ENCODE results near the gene MED27. TPM values are rescaled to one million over a fixed set of nuclear protein-coding genes. Genes with fewer than 3 reads are reported as not detected.
"Not testable (repeated sequence)": the region's sequence is repeated elsewhere in the genome, so short reads cannot be mapped to it uniquely, and the experiment has no call there.

The MED27 gene
- total RNA-seq, 2 experiments from 2014 or later: 22.6 to 23.4 TPM

DNA sequence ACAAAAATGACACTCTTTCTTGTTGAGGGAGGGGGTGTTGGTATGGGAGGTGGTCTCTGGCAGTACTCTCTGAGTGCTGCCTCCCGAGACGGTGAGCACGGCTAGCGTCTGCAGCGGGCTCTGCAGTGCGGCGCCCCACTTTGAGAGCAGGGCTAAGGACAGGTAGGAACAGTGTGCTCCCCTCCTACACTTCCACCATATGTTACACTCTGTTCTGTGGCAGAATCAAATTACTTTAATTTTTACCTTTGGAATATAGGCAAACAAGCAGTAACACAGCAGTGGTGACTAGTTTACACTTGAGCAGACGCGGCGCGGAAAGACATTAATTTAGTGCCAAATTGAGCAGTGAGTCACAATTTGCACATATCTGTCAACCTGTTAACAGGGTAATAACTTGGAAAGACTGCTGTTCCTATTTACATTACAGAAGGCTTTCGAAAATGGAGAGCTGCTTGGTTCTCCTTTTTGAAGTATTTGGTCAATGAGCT lies 136.3 kb downstream of the MED27 start:
- H3K9me3 Mint-ChIP-seq: no peaks in the 10 kb centered on the region
- H3K27me3 Mint-ChIP-seq: no peaks in the 10 kb centered on the region
- no peaks in the 10 kb centered on the region for H3K4me1 Mint-ChIP-seq
- no peak overlapping the region for H3K4me3 Mint-ChIP-seq
- no peak for DNase-seq
- CTCF ChIA-PET: no interaction called here
- POLR2A ChIA-PET: no interaction called here
- no peak overlapping the region for H3K27ac Mint-ChIP-seq
- H3K36me3 Mint-ChIP-seq (ENCODE audit: low read depth): peaks cover 4% of the 10 kb centered on the region

DNA sequence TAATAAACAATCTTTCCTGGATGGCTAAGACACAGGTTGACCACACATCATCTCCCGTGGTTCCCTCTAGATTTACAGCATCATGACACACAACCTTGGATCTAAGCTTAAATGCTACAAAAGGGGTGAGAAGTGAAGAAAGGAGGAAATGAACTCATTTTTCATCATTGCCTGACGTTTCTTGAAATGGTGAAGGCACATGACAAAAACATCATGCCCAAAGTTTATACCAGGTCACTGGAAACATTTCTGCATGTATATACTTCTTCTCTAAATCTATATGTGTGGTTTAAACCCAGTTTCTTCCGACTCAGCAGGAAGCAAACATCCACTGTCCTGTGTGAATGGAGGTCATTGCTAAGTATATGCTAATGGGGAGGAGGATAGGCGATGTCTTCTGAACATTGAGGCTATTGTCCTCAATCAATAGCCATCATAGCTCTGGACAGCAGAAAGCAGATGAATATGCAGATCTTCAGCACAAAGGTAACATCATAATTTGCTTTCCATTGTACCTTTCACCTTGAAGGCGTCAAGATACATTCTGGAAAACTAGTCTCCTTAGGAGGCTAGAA lies 137.4 kb downstream of the MED27 start:
- Mint-ChIP-seq H3K4me1 (no peaks in the 10 kb centered on the region), H3K4me3 (no peak overlapping the region), H3K27ac (no peak overlapping the region), H3K9me3 (no peaks in the 10 kb centered on the region), H3K27me3 (no peaks in the 10 kb centered on the region), H3K36me3 (ENCODE audit: low read depth) (peaks cover 6% of the 10 kb centered on the region)
- ChIA-PET CTCF (no interaction called here), POLR2A (no interaction called here)
- no peak for DNase-seq

DNA sequence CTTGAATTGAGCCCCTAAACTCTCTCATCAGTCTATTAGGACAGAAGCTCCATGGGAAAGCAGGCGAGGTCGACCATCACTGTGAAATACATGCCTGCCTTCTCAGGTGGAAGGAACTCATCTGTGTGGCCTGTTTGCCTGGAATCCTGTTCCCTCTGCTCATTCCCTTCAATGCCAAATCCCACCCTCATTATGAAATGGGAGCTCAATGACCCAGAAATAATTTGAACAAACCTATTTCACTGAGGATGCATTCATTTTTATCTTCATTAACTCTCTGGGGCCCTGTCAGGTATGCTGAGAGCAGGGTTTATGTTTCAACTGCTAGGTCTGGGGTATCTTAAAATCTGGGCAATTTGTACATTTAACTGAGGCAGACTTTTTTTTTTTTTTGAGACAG lies 142.2 kb downstream of the MED27 start:
- peaks cover 3% of the 10 kb centered on the region for H3K36me3 Mint-ChIP-seq (ENCODE audit: low read depth)
- DNase-seq: no peak
- H3K4me3 Mint-ChIP-seq: no peak overlapping the region
- ChIA-PET POLR2A (no interaction called here), CTCF (no interaction called here)
- H3K4me1 Mint-ChIP-seq: no peaks in the 10 kb centered on the region
- no peaks in the 10 kb centered on the region for H3K9me3 Mint-ChIP-seq
- no peak overlapping the region for H3K27ac Mint-ChIP-seq
- no peaks in the 10 kb centered on the region for H3K27me3 Mint-ChIP-seq

DNA sequence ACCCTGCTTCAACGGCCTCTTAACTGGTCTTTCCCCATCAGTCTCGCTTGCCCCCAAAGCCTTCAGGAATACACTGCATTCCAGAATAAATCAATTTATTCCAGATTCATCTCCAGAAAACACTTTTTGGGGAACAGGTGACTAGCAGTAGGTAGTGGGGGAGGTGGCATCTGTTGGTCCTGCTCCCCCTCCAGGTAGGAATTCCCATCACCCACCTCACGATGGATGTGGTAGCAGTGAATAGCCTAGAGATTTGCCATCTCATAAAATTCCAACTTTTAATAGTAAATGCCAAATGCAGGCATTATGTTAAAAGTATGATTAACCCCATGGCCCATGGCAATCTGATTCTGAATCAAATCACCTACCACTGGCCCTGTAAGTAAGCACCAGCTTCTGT lies 142.7 kb downstream of the MED27 start:
- H3K27me3 Mint-ChIP-seq: no peaks in the 10 kb centered on the region
- CTCF ChIA-PET: no interaction called here
- no peaks in the 10 kb centered on the region for H3K9me3 Mint-ChIP-seq
- DNase-seq: no peak
- POLR2A ChIA-PET: no interaction called here
- H3K4me1 Mint-ChIP-seq: no peaks in the 10 kb centered on the region
- no peak overlapping the region for H3K4me3 Mint-ChIP-seq
- H3K36me3 Mint-ChIP-seq (ENCODE audit: low read depth): peaks cover 3% of the 10 kb centered on the region
- H3K27ac Mint-ChIP-seq: no peak overlapping the region

DNA sequence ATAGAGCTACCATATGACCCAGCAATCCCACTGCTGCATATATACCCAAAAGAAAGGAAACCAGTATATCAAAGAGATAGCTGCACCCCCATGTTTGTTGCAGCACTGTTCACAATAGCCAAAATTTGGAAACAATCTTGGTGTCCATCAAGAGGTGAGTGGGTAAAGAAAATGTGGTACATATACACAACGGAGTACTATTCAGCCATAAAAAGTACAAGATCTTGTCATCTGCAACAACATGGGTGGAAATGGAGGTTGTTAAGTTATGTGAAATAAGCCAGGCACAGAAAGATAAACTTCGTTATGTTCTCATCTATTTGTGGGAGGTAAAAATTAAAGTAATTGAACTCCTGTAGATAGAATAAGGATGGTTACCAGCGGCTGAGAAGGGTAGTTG lies 145.0 kb downstream of the MED27 start:
- DNase-seq: no peak
- peaks cover 3% of the 10 kb centered on the region for H3K36me3 Mint-ChIP-seq (ENCODE audit: low read depth)
- ChIA-PET CTCF (no interaction called here), POLR2A (no interaction called here)
- no peaks in the 10 kb centered on the region for H3K9me3 Mint-ChIP-seq
- no peak overlapping the region for H3K27ac Mint-ChIP-seq
- H3K4me1 Mint-ChIP-seq: no peaks in the 10 kb centered on the region
- no peak overlapping the region for H3K4me3 Mint-ChIP-seq
- no peaks in the 10 kb centered on the region for H3K27me3 Mint-ChIP-seq

DNA sequence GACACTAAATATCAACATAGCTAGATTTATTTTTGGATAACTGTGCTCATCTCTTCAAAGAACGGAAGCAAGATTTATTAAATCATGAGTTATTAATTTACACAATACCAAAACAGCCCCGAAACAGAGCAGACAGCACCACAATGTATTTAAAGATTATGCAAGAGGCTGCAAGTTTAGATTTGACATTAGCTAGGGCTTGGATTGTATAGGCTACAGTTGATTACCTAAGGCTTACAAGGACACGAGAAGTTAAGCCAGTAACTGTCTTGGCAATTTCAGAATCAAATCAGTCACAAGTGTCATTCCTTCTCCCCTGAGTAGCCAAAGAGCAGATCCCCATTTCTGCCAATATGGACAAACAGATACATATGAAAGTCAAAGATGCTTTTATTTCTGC lies 152.6 kb downstream of the MED27 start:
- Mint-ChIP-seq H3K4me3 (no peak overlapping the region), H3K27me3 (no peaks in the 10 kb centered on the region), H3K36me3 (ENCODE audit: low read depth) (no peaks in the 10 kb centered on the region), H3K4me1 (peaks cover 10% of the 10 kb centered on the region), H3K9me3 (no peaks in the 10 kb centered on the region), H3K27ac (no peak overlapping the region)
- POLR2A ChIA-PET: interaction anchor here (1.0 to 1.2 kb wide), 2 partner anchors 14 to 49 kb away, joined by 3 to 4 read pairs; no protein-coding TSS in a partner anchor
- DNase-seq: no peak
- CTCF ChIA-PET: no interaction called here

DNA sequence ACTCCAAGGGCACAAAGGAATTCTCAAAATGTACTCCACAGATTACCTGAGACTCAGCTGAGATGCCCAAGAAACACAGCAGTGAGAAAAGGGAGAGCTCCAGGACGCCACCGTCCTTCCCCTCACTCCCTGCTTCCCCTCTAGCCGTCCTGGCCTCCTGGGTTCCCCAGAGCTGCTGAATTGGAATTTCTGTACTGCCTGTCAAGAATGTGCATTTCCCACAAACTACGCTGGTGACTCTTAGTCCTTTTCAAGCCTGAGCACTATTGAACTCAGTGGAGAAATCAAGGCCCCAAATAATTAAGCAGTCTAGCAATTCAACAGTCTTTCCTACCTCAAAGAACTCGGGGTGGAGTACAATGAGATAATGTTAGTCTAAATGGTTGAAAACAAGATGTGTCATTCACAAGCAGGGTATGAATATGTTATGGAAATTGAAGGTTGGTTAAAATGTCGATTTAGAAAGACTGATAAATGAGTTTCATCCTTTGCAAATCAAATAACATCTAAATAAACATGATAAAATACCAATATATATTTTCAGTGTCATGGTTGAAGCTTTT lies 153.2 kb downstream of the MED27 start:
- ChIA-PET CTCF (no interaction called here), POLR2A (interaction anchor here (1.0 to 1.2 kb wide), 2 partner anchors 15 to 49 kb away, joined by 3 to 4 read pairs; no protein-coding TSS in a partner anchor)
- H3K9me3 Mint-ChIP-seq: no peaks in the 10 kb centered on the region
- H3K36me3 Mint-ChIP-seq (ENCODE audit: low read depth): no peaks in the 10 kb centered on the region
- DNase-seq: no peak
- H3K27me3 Mint-ChIP-seq: no peaks in the 10 kb centered on the region
- peaks cover 10% of the 10 kb centered on the region for H3K4me1 Mint-ChIP-seq
- H3K4me3 Mint-ChIP-seq: no peak overlapping the region
- H3K27ac Mint-ChIP-seq: no peak overlapping the region

DNA sequence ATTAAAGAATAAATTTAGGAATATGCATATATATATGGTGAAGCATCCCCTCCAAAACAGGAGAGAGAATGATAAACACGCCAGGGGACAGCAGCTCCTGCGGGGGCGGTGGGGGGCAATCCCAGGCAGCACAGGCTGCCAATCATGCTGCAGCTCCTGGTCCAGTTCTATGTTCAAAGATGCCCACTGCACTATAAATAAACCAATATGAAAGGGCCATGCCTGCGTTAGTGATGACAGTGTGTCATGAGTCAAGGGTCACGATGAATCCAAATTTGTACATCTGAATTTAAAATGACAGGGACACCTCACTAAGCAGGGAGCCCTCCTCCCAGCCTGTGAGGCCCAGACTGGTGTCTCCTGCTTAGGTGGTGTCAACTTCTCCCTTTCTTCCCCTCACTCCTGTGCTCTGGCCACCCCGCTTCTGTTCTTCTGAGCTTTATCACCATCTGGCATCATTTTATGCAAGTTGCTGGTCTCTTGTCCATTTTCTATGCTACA lies 153.9 kb downstream of the MED27 start:
- Mint-ChIP-seq H3K9me3 (no peaks in the 10 kb centered on the region), H3K27ac (no peak overlapping the region), H3K27me3 (no peaks in the 10 kb centered on the region), H3K4me1 (peaks cover 10% of the 10 kb centered on the region), H3K36me3 (ENCODE audit: low read depth) (no peaks in the 10 kb centered on the region), H3K4me3 (no peak overlapping the region)
- CTCF ChIA-PET: no interaction called here
- no peak for DNase-seq
- POLR2A ChIA-PET: no interaction called here

DNA sequence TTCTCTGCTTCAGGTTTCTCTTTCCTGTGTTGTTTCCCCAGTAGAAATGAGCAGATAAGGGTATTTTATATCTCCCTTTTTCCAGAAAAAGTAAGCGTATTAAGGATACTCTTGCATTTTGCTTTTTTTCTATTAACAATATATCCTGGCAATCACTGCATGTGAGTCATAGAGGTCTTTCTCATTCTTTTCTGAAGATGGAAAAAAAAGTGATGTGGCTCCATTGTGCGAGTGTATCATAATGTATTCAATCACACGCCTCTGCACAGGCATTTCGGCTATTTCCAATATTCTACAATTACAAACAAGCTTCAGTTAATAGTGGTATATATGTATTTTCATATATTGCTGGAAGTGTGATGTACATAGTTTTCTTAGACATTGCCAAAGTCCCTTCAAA lies 155.9 kb downstream of the MED27 start:
- Mint-ChIP-seq H3K4me1 (peaks cover 10% of the 10 kb centered on the region), H3K36me3 (ENCODE audit: low read depth) (no peaks in the 10 kb centered on the region), H3K27me3 (no peaks in the 10 kb centered on the region), H3K4me3 (no peak overlapping the region), H3K27ac (no peak overlapping the region), H3K9me3 (no peaks in the 10 kb centered on the region)
- DNase-seq: no peak
- POLR2A ChIA-PET: no interaction called here
- CTCF ChIA-PET: no interaction called here

DNA sequence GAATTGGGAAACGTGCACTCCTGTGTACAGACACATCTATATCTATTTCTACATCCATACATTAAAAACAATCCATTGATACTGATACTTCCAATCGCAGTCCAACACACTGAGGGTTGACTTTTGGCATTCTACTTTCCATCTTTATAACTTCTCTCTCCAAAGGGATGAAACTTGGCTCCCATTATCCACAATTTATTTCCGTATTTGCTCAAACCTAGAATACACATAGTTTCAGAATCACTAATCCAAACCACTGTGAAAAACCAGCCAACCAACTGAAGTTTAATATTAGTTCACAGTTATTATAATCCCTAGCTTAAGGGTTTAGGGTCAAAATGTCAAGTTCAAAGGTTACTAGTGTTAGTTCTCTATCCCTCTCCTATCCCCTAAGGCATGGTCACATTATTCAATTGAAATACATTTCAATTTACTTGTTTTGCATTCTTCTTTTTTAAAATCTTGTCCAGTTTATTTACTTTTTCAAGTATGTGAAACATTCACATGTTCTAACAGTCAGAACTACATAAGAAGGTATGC lies 156.5 kb downstream of the MED27 start:
- no peaks in the 10 kb centered on the region for H3K27me3 Mint-ChIP-seq
- H3K4me1 Mint-ChIP-seq: peaks cover 10% of the 10 kb centered on the region
- no peak overlapping the region for H3K27ac Mint-ChIP-seq
- H3K4me3 Mint-ChIP-seq: no peak overlapping the region
- ChIA-PET CTCF (no interaction called here), POLR2A (no interaction called here)
- no peak for DNase-seq
- H3K36me3 Mint-ChIP-seq (ENCODE audit: low read depth): no peaks in the 10 kb centered on the region
- no peaks in the 10 kb centered on the region for H3K9me3 Mint-ChIP-seq

DNA sequence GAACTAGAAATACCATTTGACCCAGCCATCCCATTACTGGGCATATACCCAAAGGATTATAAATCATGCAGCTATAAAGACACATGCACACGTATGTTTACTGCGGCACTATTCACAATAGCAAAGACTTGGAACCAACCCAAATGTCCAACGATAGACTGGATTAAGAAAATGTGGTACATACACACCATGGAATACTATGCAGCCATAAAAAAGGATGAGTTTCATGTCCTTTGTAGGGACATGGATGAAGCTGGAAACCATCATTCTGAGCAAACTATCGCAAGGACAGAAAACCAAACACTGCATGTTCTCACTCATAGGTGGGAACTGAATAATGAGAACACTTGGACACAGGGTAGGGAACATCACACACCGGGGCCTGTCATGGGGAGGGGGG lies 158.0 kb downstream of the MED27 start:
- DNase-seq; POLR2A ChIA-PET; H3K27ac Mint-ChIP-seq; H3K9me3 Mint-ChIP-seq; H3K36me3 Mint-ChIP-seq (ENCODE audit: low read depth); H3K27me3 Mint-ChIP-seq; H3K4me3 Mint-ChIP-seq; CTCF ChIA-PET: not testable (repeated sequence)
- H3K4me1 Mint-ChIP-seq: peaks cover 10% of the 10 kb centered on the region

DNA sequence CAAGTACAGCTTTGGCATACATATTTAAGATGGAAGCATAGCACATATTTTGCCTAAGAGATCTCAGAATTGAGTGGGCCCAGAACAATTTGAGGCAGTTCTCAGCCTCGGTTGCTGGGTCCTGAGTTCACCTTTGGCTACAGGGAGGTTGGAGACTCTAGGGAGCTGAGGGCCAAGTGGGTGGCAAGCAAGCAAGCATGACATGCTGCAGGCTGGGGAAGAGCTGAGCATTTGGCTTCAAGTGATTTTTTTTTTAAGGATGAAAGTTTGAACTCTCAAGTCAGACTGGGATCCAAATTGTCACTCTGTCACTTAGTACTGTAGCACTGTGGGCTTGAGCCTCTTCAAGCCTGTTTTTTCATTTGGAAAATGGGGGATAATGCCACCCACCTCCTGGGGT lies 160.5 kb downstream of the MED27 start:
- H3K4me1 Mint-ChIP-seq: peaks cover 10% of the 10 kb centered on the region
- CTCF ChIA-PET: no interaction called here
- no peaks in the 10 kb centered on the region for H3K36me3 Mint-ChIP-seq (ENCODE audit: low read depth)

DNA sequence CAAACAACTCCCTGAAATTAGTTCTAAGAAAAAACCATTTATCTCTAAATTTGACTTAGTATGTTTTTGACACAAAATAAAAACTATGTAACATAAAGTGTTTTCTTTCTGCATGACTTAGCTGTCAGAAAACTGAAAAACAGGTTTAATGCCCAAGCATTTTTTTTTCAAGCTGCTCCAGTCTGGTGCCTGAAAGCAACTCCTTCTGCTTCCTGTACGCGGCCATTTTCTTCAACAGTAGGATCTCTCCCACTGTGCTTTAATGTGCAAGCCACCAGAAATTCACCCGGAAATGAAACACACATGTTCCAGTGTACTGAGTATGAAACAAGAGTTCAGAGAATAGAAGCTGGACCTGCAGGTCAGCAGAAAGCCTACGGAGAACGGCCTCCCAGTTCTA lies 161.2 kb downstream of the MED27 start:
- no peaks in the 10 kb centered on the region for H3K9me3 Mint-ChIP-seq
- ChIA-PET POLR2A (no interaction called here), CTCF (no interaction called here)
- DNase-seq: no peak
- no peak overlapping the region for H3K27ac Mint-ChIP-seq
- H3K4me1 Mint-ChIP-seq: peaks cover 5% of the 10 kb centered on the region
- H3K36me3 Mint-ChIP-seq (ENCODE audit: low read depth): no peaks in the 10 kb centered on the region
- H3K4me3 Mint-ChIP-seq: no peak overlapping the region
- H3K27me3 Mint-ChIP-seq: no peaks in the 10 kb centered on the region

More for the DNA sequence above, 160.5 kb downstream of the MED27 start:
- H3K4me3 Mint-ChIP-seq: no peak overlapping the region
- H3K27me3 Mint-ChIP-seq: no peaks in the 10 kb centered on the region
- H3K27ac Mint-ChIP-seq: no peak overlapping the region
- no peaks in the 10 kb centered on the region for H3K9me3 Mint-ChIP-seq
- POLR2A ChIA-PET: no interaction called here
- DNase-seq: no peak

DNA sequence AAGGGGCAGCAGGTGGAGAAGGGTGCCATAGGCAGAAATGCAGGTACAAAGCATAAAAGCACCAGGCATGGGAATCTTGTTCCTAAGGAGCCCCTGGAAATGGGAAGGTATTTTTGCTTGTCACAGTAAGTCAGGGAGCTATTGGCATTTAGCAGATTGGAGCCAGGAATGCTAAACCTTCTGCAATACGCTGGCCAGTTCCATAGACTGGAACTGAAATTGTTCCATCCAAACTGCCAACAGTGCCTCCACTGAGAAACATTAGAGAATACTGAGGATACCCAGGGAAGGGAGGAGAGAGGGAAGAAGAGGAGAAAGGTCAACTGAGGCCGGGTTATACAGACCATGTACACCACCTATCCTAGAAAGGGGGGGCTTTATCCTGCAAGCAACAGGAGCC lies 162.7 kb downstream of the MED27 start:
- Mint-ChIP-seq H3K4me3 (no peak overlapping the region), H3K4me1 (no peaks in the 10 kb centered on the region), H3K27me3 (no peaks in the 10 kb centered on the region), H3K9me3 (no peaks in the 10 kb centered on the region), H3K27ac (no peak overlapping the region), H3K36me3 (ENCODE audit: low read depth) (no peaks in the 10 kb centered on the region)
- POLR2A ChIA-PET: no interaction called here
- CTCF ChIA-PET: no interaction called here
- DNase-seq: no peak
